K562 (cell line): ENCODE results near the gene PABPC1L. TPM values are rescaled to one million over a fixed set of nuclear protein-coding genes. Genes with fewer than 3 reads are reported as not detected.

Source experiments
- ATAC-seq: fragments of 200-7000 bp; cut with Tn5 transposase; 3 replicates; pipeline ENCODE4 v1.9.1; 2020; ENCODE audit warnings: moderate library complexity
- BruUV-seq: library from RNA; stranded (reverse); fragments of 400-500 nt; replicated peaks from 2 replicates; lab custom pipeline; 2021; lab: Mats Ljungman, UMichigan
- CTCF ChIA-PET: fragments of 300-600 bp; formaldehyde crosslinking; extraction: SDS; loops from one replicate; lab custom pipeline; 2021; ENCODE audit warnings: low intra/inter-chr PET ratio; lab: Yijun Ruan, JAX
- POLR2A ChIA-PET: fragments of 300-600, 350-650 bp; sonication (Branson Sonifier 250); formaldehyde crosslinking; extraction: SDS; loops from one replicate; lab custom pipeline; 2021; ENCODE audit warnings: antibody characterized with exemption, inconsistent platforms; lab: Yijun Ruan, JAX
- DNase-seq, 4 experiments: peaks; one replicate each; pipeline versions ENCODE4 v3.0.0 to v3.0.0-alpha.2; 2011 to 2018; ENCODE audit warnings: low spot score in 3 of 4, mixed read lengths in 3 of 4; ENCODE audit errors: extremely low read depth in 1 of 4
- FAIRE-seq: peaks from 2 replicates; lab custom pipeline; 2011; peaks lifted over from hg19 to GRCh38; lab: Jason Lieb, UNC
- H2AFZ ChIP-seq: 2 replicates; pipeline ENCODE4 v1.6.0; 2011; ENCODE audit warnings: low read depth, low read length, control low read depth, inconsistent platforms
- H3K27ac ChIP-seq: fragments of 200-600 bp; 3 replicates; pipeline ENCODE4 v1.8.0; 2011; ENCODE audit warnings: low read depth, mild to moderate bottlenecking, control low read depth, inconsistent platforms, low read length, moderate library complexity, mixed read lengths; ENCODE audit errors: extremely low read depth
- H3K27me3 ChIP-seq, 2 experiments: fragments of 300-600 bp in 1 of 2; 2 replicates in 1 of 2; 3 replicates in 1 of 2; pipeline versions ENCODE4 v1.6.0 to v1.8.0; 2011; ENCODE audit warnings: inconsistent platforms in 2 of 2, low read length in 2 of 2, mild to moderate bottlenecking in 1 of 2, mixed read lengths in 1 of 2, moderate library complexity in 1 of 2; ENCODE audit not compliant: control insufficient read depth in 2 of 2, insufficient read depth in 2 of 2
- H3K36me3 ChIP-seq: fragments of 300-600 bp; 3 replicates; pipeline ENCODE4 v1.8.0; 2011; ENCODE audit warnings: mild to moderate bottlenecking, low read length, inconsistent platforms; ENCODE audit not compliant: control insufficient read depth, insufficient read depth
- H3K4me1 ChIP-seq, 2 experiments: fragments of 200-600 bp in 1 of 2; replicated peaks in 1 of 2; 2 replicates in 1 of 2; 3 replicates in 1 of 2; pipeline versions ENCODE4 v1.5.1 to v1.8.0; 2011; ENCODE audit warnings: inconsistent platforms in 2 of 2, low read length in 2 of 2, mild to moderate bottlenecking in 1 of 2, mixed read lengths in 1 of 2, moderate library complexity in 1 of 2; ENCODE audit not compliant: control insufficient read depth in 2 of 2, insufficient read depth in 2 of 2
- H3K4me2 ChIP-seq: 2 replicates; pipeline ENCODE4 v1.6.1; 2011; ENCODE audit warnings: low read length, control low read depth, inconsistent platforms, mixed read lengths; ENCODE audit not compliant: insufficient read depth
- H3K4me3 ChIP-seq: fragments of 200-600 bp; sonication (generic), shearing (Covaris generic); 2 replicates; pipeline ENCODE4 v1.5.1; 2016; ENCODE audit warnings: control low read depth, inconsistent platforms
- H3K79me2 ChIP-seq: fragments of 200-600 bp; 3 replicates; pipeline ENCODE4 v1.8.0; 2011; ENCODE audit warnings: low read length, inconsistent platforms; ENCODE audit not compliant: control insufficient read depth, insufficient read depth
- H3K9ac ChIP-seq, 2 experiments: 2 replicates each; pipeline versions ENCODE4 v1.6.0 to v1.6.1; 2011; ENCODE audit warnings: low read depth in 2 of 2, low read length in 2 of 2, control low read depth in 1 of 2, inconsistent platforms in 1 of 2, mild to moderate bottlenecking in 1 of 2, mixed read lengths in 1 of 2; ENCODE audit not compliant: insufficient read depth in 1 of 2
- H3K9me1 ChIP-seq: one replicate; pipeline ENCODE4 v1.6.0; 2011; ENCODE audit warnings: inconsistent platforms, mild to moderate bottlenecking, low read length, moderate library complexity; ENCODE audit not compliant: control insufficient read depth, insufficient read depth
- H3K9me3 ChIP-seq: replicated peaks from 2 replicates; pipeline ENCODE4 v1.5.1; 2011; ENCODE audit warnings: low read depth, low read length, inconsistent platforms; ENCODE audit not compliant: control insufficient read depth, insufficient read depth
- H4K20me1 ChIP-seq: replicated peaks from 2 replicates; pipeline ENCODE4 v1.6.1; 2011; ENCODE audit warnings: low read length, inconsistent platforms, mixed read lengths; ENCODE audit not compliant: control insufficient read depth, insufficient read depth
- ARID2 ChIP-seq: fragments of 450-650 bp; IDR thresholded peaks from 2 replicates; pipeline ENCODE4 v1.6.1; 2017; ENCODE audit warnings: antibody characterized with exemption, mild to moderate bottlenecking
- CTCFL ChIP-seq: IDR thresholded peaks from 2 replicates; pipeline ENCODE4 v1.6.1; 2011; ENCODE audit warnings: borderline replicate concordance, low read depth, mild to moderate bottlenecking, moderate library complexity, low read length; ENCODE audit not compliant: insufficient read depth, poor library complexity, severe bottlenecking
- HCFC1 ChIP-seq: IDR thresholded peaks from 2 replicates; pipeline ENCODE4 v1.6.1; 2012; ENCODE audit warnings: low read depth, low read length, improper control_type of control experiment
- KLF6 ChIP-seq: fragments of 250-450 bp; sonication (Bioruptor Pico); IDR thresholded peaks from 2 replicates; pipeline ENCODE4 v1.4.0; 2020; ENCODE audit warnings: mild to moderate bottlenecking, moderate library complexity, borderline replicate concordance
- NBN ChIP-seq: fragments of 450-650 bp; IDR thresholded peaks from 2 replicates; pipeline ENCODE4 v1.6.1; 2016; ENCODE audit warnings: low read depth, mild to moderate bottlenecking
- NRF1 ChIP-seq, 2 experiments: fragments of 450-650 bp; IDR thresholded peaks in 1 of 2; conservative IDR thresholded peaks in 1 of 2; 2 replicates each; pipeline ENCODE4 v1.6.1; 2014; ENCODE audit warnings: mild to moderate bottlenecking in 2 of 2
- PHB ChIP-seq: fragments of 250-450 bp; sonication (Bioruptor Pico); IDR thresholded peaks from 2 replicates; pipeline ENCODE4 v1.5.0; 2021
- POLR2G ChIP-seq: fragments of 200-400 bp; formaldehyde crosslinking; IDR thresholded peaks from 2 replicates; pipeline ENCODE4 v1.6.1; 2017; ENCODE audit warnings: low read depth, mild to moderate bottlenecking, antibody characterized with exemption, low read length, moderate library complexity
- RBFOX2 ChIP-seq: fragments of 200-400 bp; formaldehyde crosslinking; IDR thresholded peaks from 2 replicates; pipeline ENCODE4 v1.6.1; 2017; ENCODE audit warnings: low read depth, mild to moderate bottlenecking, low read length, moderate library complexity
- TCF7 ChIP-seq: sonication (generic); IDR thresholded peaks from 2 replicates; pipeline ENCODE4 v1.6.1; 2016; ENCODE audit warnings: antibody characterized with exemption, borderline replicate concordance
- ZBTB33 ChIP-seq: sonication (generic); formaldehyde crosslinking; IDR thresholded peaks from 2 replicates; pipeline ENCODE4 v1.8.1; 2023; ENCODE audit warnings: mild to moderate bottlenecking, missing genetic modification reagents
- ZNF282 ChIP-seq: sonication (generic); formaldehyde crosslinking; IDR thresholded peaks from 2 replicates; pipeline ENCODE4 v1.8.1; 2023; ENCODE audit warnings: missing genetic modification reagents
- WGBS: fragments of 100-300 bp; shearing (Covaris generic); methylation state at CpG from one replicate; pipeline ENCODE4 v1.1.6; 2016; ENCODE audit warnings: low coverage, mixed read lengths; ENCODE audit not compliant: insufficient coverage; ENCODE audit errors: missing lambda C conversion rate; 5-methylcytosine and 5-hydroxymethylcytosine counted together
- in situ Hi-C: fragments of 300-500 bp; cut with MboI; formaldehyde crosslinking; loops from 4 replicates; pipeline ENCODE4 v1.15.0; 2018; ENCODE audit warnings: inconsistent platforms, mixed read lengths
- intact Hi-C: fragments of 100-400 bp; cut with micrococcal nuclease; formaldehyde crosslinking; loops from 2 replicates; pipeline ENCODE4 v1.14.2; 2022
- polyA plus RNA-seq, 8 experiments: library from polyadenylated mRNA; depleted of rRNA in 4 of 8; stranded (reverse) in 5 of 8; unstranded in 3 of 8; fragments of >200 nt; fragmentation: Nextera tagmentation in 2 of 8; fragmentation: Illumina TruSeq in 1 of 8; extraction: Ambion mirVana in 2 of 8; extraction: Trizol in 1 of 8; gene quantifications; 2 replicates each; pipeline versions ENCODE4 v1.2.1 to v1.2.3, GENCODE V29; 2011 to 2014; ENCODE audit warnings: inconsistent platforms in 1 of 8, missing spikeins in 1 of 8
- total RNA-seq, 7 experiments: library from RNA; depleted of rRNA in 6 of 7; stranded (reverse); fragments of >200 nt in 6 of 7; fragmentation: Illumina TruSeq in 2 of 7; extraction: Trizol in 2 of 7; gene quantifications; 2 replicates each; pipeline versions ENCODE4 v1.2.1 to v1.2.3, GENCODE V29; 2011 to 2021; ENCODE audit warnings: low replicate concordance in 1 of 7

Gene PABPC1L
- total and polyA plus RNA-seq, 9 of the 15 experiments (the other 6 are each of a cell fraction or from before 2014, with no cell fraction given), result 6.0 to 90.3 (median 15.8) TPM

- DNase-seq (no peak), FAIRE-seq (no peak), ATAC-seq (no peak; the same call in none of the 3 replicates)
- no TSS peak for BruUV-seq
- ChIA-PET POLR2A (interaction anchor here (1.3 to 1.8 kb wide), 2 partner anchors 9 to 12 kb away, joined by 3 to 4 read pairs; partner anchors contain the start of gene PABPC1L), CTCF (no interaction called here)
- Histone ChIP-seq H3K9me3 (no peaks in the 10 kb centered on the region), H3K36me3 (peaks cover 66% of the 10 kb centered on the region; the same call in 2 of the 3 replicates), H4K20me1 (no peaks in the 10 kb centered on the region), H3K4me2 (no peak overlapping the region), H3K79me2 (no peaks in the 10 kb centered on the region), H3K9ac (0 out of 4 replicates have a peak overlapping the region, but pooled peaks of 1 of the 2 experiments have one; percentile 36), H3K9me1 (no peaks in the 10 kb centered on the region), H3K27me3 (no peaks in the 10 kb centered on the region), H2AFZ (no peak overlapping the region), H3K4me1 (peaks cover 0 to 3% of the 10 kb centered on the region in 2 experiments; a peak in 1 of 5 replicates), H3K4me3 (no peak overlapping the region), H3K27ac (no peak overlapping the region)
- in situ Hi-C loops, result no loop called here
- intact Hi-C loops, result loop anchor here (10.0 kb wide), 1 partner anchor 176 kb away; no protein-coding TSS in a partner anchor
- WGBS, result 87% methylated on average over 7 of the region's 10 CpGs
- TF ChIP-seq PHB (CRISPR knock-in tag), result no peak
- no peak for TF ChIP-seq NRF1 (conservative IDR thresholded peaks at IDR 0.05 in 1 of 2, IDR thresholded peaks at IDR 0.05 in 1 of 2)
- 0 out of 2 replicates have a peak, but pooled peaks have one; percentile 37 for TF ChIP-seq POLR2G
Observed at GRCh38 chr20:44918761-44919160, 8.9 kb downstream of the PABPC1L start.

- intact Hi-C loops (no loop called here), in situ Hi-C loops (no loop called here)
- Histone ChIP-seq H3K4me1 (peaks cover 0 to 8% of the 10 kb centered on the region in 2 experiments; a peak in 3 of 5 replicates), H4K20me1 (no peaks in the 10 kb centered on the region), H3K9me1 (no peaks in the 10 kb centered on the region), H3K9ac (no peak overlapping the region), H3K27ac (no peak overlapping the region), H3K4me2 (no peak overlapping the region), H3K4me3 (no peak overlapping the region), H3K36me3 (peaks cover 64% of the 10 kb centered on the region; the same call in 2 of the 3 replicates), H2AFZ (no peak overlapping the region), H3K27me3 (no peaks in the 10 kb centered on the region), H3K9me3 (no peaks in the 10 kb centered on the region), H3K79me2 (no peaks in the 10 kb centered on the region)
- over 99% methylated on average over 14 of the region's 14 CpGs for WGBS
- no peak for DNase-seq
- no peak for FAIRE-seq
- CTCF ChIA-PET, result no interaction called here
- no TSS peak for BruUV-seq
- POLR2A ChIA-PET, result interaction anchor here (1.2 kb wide), 1 partner anchor 12 kb away, joined by 3 read pairs; the partner anchor contains the start of gene PABPC1L
- ATAC-seq, result no peak
- TF ChIP-seq ARID2 (no peak), CTCFL (no peak), ZBTB33 (CRISPR knock-in tag) (0 out of 2 replicates have a peak, but pooled peaks have one; percentile 22), NBN (no peak), KLF6 (CRISPR knock-in tag) (no peak), RBFOX2 (0 out of 2 replicates have a peak, but pooled peaks have one; percentile 26), HCFC1 (no peak), ZNF282 (CRISPR knock-in tag) (no peak), TCF7 (no peak)
Observed at GRCh38 chr20:44921447-44921846, 11.6 kb downstream of the PABPC1L start.
